ENCODE data around the gene DIPK1A. TPM values are rescaled to one million over a fixed set of nuclear protein-coding genes. Genes with fewer than 3 reads are reported as not detected.

DIPK1A gene
- polyA plus RNA-seq, 1 donor from 2014 or later: 10.0 TPM

- no peaks in the 10 kb centered on the region for H4K20me1 ChIP-seq (ENCODE audit: insufficient read depth)
- H3K4me2 ChIP-seq (ENCODE audit: low read length): no peak overlapping the region
- H2AFZ ChIP-seq (ENCODE audit: low read depth, low read length): no peak overlapping the region
- H3K9ac ChIP-seq (ENCODE audit: low read length): no peak overlapping the region
- H3K79me2 ChIP-seq (replicated peaks; ENCODE audit: insufficient read depth, low read length): no peaks in the 10 kb centered on the region
- no peak overlapping the region for H3K4me3 ChIP-seq (ENCODE audit: low read length)
- no peak overlapping the region for H3K27ac ChIP-seq (ENCODE audit: low read length)
- H3K9me3 ChIP-seq (ENCODE audit: low read length): no peaks in the 10 kb centered on the region
- H3K27me3 ChIP-seq (ENCODE audit: insufficient read depth, low read depth, low read length): no peaks in the 10 kb centered on the region
- no peaks in the 10 kb centered on the region for H3F3A ChIP-seq (ENCODE audit: insufficient read depth, low read length, poor library complexity, severe bottlenecking)
- H3K36me3 ChIP-seq (ENCODE audit: insufficient read depth, low read length): no peaks in the 10 kb centered on the region
- no peak for TF ChIP-seq MXI1 (conservative IDR thresholded peaks at IDR 0.05; ENCODE audit: poor library complexity, severe bottlenecking)
- H3K9me2 ChIP-seq (ENCODE audit: insufficient read depth, low read length): no peaks in the 10 kb centered on the region
Measured at GRCh38 chr1:92998821-92999220, 37.6 kb upstream of the DIPK1A start.

DNA sequence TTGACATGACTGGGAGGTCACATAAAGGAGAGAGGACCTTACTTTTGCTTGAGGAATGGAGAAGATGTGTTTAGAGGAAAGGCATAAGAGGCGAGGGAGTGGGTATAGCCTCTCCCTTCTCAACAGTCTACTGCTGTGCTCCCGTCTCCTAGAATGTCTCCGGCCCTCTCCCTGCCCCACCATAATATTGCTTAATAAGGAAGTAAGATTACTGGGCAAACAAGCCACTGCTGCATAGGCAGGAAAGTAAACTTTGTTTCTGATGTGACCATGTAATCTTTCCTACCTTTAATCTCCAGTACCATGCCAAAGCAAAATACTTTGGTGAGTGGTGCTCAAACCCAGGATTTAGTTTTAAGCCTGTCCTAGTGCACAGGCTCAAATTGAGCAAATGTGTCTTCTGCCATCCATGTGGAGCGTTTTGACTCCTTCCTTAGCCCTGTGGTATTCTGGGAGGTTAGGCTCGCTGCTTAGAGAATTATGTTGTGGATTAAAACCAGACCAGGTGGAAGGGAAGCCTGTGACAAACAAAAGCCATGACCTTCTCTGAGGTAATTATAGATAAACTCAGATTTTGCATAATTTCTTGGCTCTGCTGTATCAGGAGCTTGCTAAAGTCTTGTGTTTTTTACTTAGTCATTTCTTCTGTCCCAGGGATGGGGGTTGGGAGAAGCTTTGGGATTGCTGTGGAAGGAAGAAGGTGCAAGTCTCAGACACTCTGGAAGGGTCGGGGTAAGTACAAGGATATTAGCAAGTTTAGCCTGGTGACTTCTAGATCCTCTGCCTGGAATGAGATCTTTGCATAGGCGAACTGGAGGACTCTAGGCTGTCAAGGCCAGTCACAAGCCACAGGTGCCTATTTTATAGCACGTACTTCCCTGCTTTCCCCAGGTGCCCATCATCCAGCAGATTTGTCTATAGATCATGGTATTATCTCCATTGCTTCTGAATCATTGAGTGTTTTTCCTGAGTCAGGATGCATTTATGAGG, 34.5 kb upstream of the DIPK1A start:
- H4K20me1 ChIP-seq (ENCODE audit: insufficient read depth): no peaks in the 10 kb centered on the region
- no peaks in the 10 kb centered on the region for H3K79me2 ChIP-seq (replicated peaks; ENCODE audit: insufficient read depth, low read length)
- no peak overlapping the region for H2AFZ ChIP-seq (ENCODE audit: low read depth, low read length)
- H3K27me3 ChIP-seq (ENCODE audit: insufficient read depth, low read depth, low read length): no peaks in the 10 kb centered on the region
- no peak overlapping the region for H3K27ac ChIP-seq (ENCODE audit: low read length)
- no peak overlapping the region for H3K9ac ChIP-seq (ENCODE audit: low read length)
- H3K4me2 ChIP-seq (ENCODE audit: low read length): no peak overlapping the region
- H3K9me3 ChIP-seq (ENCODE audit: low read length): no peaks in the 10 kb centered on the region
- H3F3A ChIP-seq (ENCODE audit: insufficient read depth, low read length, poor library complexity, severe bottlenecking): no peaks in the 10 kb centered on the region
- TF ChIP-seq EZH2 (IDR thresholded peaks at IDR 0.05; ENCODE audit: borderline replicate concordance, insufficient read depth, low read length, poor library complexity, severe bottlenecking) (no peak), RAD21 (conservative IDR thresholded peaks at IDR 0.05) (no peak), MXI1 (conservative IDR thresholded peaks at IDR 0.05; ENCODE audit: poor library complexity, severe bottlenecking) (no peak), EP300 (conservative IDR thresholded peaks at IDR 0.05; ENCODE audit: poor library complexity, severe bottlenecking) (no peak), TAF1 (IDR thresholded peaks at IDR 0.05; ENCODE audit: low read depth) (no peak), POLR2AphosphoS5 (IDR thresholded peaks at IDR 0.05) (no peak), SMC3 (conservative IDR thresholded peaks at IDR 0.05; ENCODE audit: poor library complexity) (no peak)
- TF ChIP-seq, protein P1, sequence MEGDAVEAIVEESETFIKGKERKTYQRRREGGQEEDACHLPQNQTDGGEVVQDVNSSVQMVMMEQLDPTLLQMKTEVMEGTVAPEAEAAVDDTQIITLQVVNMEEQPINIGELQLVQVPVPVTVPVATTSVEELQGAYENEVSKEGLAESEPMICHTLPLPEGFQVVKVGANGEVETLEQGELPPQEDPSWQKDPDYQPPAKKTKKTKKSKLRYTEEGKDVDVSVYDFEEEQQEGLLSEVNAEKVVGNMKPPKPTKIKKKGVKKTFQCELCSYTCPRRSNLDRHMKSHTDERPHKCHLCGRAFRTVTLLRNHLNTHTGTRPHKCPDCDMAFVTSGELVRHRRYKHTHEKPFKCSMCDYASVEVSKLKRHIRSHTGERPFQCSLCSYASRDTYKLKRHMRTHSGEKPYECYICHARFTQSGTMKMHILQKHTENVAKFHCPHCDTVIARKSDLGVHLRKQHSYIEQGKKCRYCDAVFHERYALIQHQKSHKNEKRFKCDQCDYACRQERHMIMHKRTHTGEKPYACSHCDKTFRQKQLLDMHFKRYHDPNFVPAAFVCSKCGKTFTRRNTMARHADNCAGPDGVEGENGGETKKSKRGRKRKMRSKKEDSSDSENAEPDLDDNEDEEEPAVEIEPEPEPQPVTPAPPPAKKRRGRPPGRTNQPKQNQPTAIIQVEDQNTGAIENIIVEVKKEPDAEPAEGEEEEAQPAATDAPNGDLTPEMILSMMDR (IDR thresholded peaks at IDR 0.05; ENCODE audit: poor library complexity, severe bottlenecking): no peak
- TF ChIP-seq, protein P2, sequence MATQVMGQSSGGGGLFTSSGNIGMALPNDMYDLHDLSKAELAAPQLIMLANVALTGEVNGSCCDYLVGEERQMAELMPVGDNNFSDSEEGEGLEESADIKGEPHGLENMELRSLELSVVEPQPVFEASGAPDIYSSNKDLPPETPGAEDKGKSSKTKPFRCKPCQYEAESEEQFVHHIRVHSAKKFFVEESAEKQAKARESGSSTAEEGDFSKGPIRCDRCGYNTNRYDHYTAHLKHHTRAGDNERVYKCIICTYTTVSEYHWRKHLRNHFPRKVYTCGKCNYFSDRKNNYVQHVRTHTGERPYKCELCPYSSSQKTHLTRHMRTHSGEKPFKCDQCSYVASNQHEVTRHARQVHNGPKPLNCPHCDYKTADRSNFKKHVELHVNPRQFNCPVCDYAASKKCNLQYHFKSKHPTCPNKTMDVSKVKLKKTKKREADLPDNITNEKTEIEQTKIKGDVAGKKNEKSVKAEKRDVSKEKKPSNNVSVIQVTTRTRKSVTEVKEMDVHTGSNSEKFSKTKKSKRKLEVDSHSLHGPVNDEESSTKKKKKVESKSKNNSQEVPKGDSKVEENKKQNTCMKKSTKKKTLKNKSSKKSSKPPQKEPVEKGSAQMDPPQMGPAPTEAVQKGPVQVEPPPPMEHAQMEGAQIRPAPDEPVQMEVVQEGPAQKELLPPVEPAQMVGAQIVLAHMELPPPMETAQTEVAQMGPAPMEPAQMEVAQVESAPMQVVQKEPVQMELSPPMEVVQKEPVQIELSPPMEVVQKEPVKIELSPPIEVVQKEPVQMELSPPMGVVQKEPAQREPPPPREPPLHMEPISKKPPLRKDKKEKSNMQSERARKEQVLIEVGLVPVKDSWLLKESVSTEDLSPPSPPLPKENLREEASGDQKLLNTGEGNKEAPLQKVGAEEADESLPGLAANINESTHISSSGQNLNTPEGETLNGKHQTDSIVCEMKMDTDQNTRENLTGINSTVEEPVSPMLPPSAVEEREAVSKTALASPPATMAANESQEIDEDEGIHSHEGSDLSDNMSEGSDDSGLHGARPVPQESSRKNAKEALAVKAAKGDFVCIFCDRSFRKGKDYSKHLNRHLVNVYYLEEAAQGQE (IDR thresholded peaks at IDR 0.05; ENCODE audit: borderline replicate concordance): no peak
- no peaks in the 10 kb centered on the region for H3K9me2 ChIP-seq (ENCODE audit: insufficient read depth, low read length)
- no peaks in the 10 kb centered on the region for H3K36me3 ChIP-seq (ENCODE audit: insufficient read depth, low read length)
- no peak overlapping the region for H3K4me3 ChIP-seq (ENCODE audit: low read length)

All from neural cell (in vitro differentiated cells).